Stimulated activated CD4-positive, alpha-beta T cell treated with anti-CD3 and anti-CD28 coated beads, Interleukin-1b, Interleukin-23, amount 100 ng/mL, for 24 hours (primary cell): ENCODE results near the gene ROR1.

Source experiments
- DNase-seq, 4 experiments: peaks; one replicate each; pipeline ENCODE4 v3.0.0-alpha.2; 2020; ENCODE audit warnings: low read depth in 4 of 4, low spot score in 1 of 4

Gene ROR1

DNA sequence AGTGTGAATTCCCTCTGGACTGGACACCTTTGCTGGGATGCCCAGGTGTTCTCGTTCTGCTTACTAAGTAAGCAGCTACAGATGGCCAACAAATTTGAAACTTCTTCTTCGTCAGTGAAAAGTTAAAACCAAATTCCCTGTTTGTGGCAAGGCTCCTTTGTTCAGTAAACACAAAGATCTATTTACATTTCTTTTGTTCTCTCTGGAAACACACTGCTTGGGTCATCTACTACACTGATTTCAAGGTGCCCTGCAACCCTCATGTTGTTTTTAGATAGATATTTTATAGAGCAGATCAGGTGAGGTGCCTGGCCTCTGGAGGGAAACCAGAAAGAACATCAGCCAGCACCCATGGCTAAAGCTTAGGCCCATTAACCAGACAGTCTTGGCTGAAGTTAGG lies 272.4 kb downstream of the ROR1 start:
- DNase-seq = no peak

DNA sequence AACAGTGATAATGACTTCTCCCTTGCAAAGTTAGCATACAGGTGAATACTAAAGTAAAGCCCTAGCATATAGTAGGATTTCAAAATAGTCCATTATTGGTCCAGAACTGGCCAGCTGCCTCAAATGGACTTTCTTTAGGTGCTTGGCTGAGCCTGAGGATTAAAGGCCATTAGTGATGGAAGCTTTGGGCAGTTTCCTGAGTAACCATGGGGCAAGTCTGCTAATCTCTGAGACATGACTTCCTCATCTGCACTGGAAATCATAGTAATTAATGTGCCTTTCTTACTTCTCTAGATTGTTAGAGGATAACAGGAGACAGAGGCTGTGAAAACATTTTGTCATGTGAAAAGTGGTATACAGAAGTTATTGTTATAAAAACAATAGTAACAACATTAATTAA lies 273.1 kb downstream of the ROR1 start:
- no peak for DNase-seq

DNA sequence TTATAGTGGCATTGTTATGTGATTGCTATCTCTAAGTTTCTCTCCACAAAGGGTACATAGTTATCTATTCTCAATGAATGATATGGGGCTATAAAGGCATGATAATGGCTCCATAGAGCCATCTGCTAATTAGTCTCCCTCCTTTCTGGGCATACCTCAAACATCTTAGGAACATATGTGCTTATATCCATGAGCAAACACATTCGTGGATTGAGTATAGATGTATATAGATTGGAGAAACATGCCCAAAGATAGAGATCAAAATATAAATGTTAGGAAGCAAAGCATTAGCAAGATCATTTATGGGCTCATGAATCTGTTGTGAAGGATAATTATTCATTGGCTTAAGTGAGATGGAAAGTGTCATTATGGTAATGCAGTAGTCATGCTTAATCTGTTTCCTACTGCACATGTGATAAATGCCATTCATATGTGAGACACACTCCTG lies 273.8 kb downstream of the ROR1 start:
- no peak for DNase-seq

DNA sequence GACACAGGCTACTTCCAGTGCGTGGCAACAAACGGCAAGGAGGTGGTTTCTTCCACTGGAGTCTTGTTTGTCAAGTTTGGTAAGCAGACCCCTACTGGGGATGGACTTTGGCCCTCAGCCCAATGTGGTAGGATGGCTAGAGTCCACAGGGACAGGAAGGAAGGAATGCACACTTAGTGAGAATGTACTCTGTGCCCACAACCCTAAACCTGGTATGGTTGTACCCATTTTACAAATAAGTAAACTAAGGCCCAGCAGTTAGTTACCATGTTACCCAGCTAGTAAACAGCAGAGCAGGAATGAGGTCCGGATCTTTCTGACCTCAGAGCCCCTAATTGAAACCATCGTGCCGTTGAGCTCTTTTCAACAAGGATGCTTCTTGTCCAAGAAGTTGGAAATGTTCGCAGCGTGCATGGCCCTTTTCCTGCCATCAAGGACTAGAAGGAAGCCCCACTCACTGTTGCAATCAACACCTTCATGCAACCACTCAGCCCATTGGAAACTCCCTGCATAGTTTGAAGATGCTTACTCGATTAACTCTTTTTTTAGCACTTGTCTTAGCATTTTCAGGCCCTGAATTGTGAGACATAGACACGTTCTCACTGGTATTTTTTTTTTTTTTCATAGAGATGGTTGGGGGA lies 276.2 kb downstream of the ROR1 start:
- DNase-seq = no peak

DNA sequence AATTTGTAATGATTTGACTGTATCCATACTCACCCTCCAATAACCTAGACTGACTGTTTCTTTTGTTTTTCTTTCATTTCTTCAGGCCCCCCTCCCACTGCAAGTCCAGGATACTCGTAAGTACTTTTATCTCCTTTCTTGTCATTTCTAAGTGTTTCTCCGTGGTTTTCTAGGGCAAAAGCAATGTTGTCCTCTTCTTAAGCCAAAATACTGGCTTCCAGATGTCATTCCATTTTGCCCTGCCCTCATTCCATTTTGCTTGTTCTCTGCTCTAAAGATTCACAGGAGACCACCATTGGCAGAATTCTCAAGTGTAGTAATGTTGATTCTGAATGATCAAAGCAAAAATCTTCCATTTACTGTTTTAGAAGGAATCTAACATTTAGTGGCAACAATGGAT lies 276.8 kb downstream of the ROR1 start:
- DNase-seq = no peak

DNA sequence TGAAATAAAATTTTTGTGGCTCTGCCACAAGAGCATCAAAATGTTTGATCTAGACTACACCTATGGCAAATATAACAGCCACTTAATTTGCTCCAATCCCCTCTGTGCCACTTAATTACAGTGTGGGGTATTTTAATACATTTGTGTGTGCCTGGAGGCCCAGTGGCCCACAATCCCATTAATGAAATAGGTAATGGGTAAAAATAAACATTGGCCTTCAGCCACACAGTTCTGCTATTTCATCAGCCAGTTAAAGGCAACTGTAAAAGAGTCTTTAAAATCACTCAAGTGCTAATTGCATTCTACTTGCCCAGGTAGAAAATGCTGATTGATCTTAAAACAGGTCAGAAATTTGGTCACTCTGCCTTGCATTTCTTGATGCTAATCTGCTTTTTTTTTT lies 278.0 kb downstream of the ROR1 start:
- no peak for DNase-seq

DNA sequence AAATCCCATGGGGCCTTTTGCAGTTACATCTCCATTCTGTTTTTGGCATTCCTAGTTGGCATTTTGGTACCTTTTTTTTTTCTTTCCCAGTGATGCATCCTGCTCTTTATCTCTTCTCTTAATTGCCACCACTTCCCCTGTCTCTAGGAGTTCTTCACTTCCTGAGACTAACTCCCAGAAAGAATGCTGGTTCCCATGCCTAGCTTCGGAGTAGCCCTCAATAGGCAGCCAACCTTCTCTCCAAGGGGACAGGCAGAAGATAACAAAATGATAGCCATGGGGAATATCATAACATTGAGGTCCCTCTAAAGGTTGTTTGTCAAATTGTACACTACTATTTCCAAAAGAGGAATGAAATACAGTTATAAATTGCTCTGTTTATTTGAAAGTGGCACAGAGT lies 279.0 kb downstream of the ROR1 start:
- DNase-seq = no peak

DNA sequence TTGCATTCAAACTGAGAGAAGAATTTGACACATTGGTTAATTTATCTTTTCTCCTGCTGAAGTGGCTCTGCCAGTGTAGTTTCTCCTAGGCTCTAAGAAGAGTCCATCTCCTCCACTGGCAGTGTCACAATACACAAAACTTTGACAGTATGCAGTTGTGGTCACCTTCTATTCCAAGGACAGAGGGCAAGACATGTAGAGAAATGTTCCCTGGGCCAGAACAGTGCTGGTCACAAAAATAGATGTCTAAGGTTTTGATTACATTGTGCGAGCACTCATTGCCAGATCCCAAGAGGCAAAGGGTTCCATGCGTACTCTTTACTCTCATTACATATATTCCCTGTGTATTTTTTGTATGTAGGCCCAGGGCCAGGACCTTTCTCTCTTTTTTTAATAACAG lies 281.5 kb downstream of the ROR1 start:
- DNase-seq = no peak

DNA sequence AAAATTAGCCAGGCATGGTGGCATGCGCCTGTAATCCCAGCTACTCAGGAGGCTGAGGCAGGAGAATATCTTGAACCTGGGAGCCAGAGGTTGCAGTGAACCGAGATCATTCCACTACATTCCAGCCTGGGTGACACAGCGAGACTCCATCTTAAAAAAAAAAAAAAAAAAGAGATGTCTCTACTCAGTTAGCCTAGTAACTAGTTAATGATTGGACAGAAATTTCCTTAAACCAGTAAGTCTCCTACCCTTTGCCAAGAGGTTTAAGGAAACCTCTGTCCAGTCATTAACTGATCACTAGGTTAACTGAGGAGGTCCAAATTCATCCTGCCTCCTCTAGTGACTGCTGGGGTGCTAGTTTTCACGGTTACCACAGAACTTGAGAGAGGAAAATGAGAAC lies 285.7 kb downstream of the ROR1 start:
- no peak for DNase-seq

DNA sequence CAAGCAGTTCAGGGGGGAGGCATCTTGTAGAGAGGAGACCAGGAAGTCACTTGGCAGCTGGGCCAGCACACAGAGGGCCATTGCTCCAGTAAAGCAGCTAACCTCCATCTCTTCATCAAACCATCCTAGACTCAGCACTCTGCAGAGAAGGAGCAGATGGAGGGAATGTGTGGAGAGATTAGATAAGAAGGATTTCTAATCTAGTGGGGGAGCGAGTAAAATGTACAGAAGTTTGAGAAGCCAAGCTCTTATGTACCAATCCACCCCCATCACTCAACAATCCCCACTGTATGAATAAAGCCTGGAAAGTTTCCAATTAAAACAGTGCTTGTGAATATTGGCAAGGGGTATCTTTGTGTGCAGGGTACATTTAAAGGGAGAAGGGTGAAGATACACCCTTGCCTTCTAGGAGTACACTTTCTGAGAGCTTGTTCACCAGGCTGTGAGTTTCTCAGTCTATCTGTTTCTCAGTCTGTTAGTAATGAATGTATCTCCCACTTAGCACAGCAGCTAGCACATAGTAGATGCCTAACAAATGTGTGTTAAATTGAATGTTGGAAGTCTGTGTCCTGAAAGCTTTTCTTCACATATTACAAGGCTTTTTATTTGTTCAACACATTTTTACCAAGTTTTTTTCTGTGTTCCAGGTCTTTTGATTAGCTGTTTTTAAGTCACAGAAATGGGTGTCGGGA lies 286.9 kb downstream of the ROR1 start:
- DNase-seq = no peak

DNA sequence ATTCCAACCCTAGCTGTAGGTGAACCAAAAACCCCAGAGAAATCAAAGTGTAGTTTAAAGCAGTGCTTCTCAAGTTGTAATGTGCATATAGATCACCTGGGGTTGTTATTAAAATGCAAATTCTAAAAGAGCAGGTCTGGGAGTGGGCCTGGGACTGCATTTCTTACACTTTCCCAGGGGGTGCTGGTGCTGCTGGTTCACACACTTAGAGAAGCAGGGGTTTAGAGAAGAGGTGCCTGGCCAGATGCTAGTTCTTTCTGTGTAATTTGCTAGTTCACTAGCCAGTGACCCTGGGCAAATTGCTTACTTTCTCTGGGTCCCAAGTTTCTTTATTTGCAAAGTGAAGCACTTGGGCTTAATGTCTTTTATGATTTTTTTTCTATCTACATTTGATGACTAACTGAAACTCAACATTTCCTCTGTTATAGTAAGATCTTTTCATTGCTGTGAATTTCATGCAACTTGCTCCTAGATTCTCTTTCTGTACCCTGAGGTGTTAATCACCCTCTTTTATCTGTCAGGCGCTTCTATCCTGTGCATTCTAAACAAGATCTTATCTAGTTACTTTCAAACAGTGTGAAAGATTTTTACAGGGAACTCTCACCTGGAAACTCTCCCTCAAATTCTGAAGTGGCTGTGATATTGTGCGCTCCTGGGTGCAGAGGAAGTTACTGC lies 287.8 kb downstream of the ROR1 start:
- DNase-seq = no peak

DNA sequence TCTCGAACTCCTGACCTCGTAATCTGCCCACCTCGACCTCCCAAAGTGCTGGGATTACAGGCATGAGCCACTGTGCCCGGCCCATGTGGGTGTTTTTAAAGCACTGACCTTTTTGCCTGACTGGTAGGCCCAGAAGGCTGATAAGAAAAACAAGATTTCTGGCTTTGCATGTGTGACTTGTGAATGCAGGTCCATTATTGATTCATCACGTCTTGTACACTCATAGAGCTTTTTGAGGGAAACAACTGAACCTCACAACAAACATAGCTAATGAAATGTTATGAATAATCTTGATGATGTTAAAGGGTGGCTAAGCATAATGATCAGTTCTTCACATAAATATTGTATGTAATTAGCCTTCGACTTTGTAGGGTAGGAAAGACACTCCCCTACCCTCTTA lies 288.7 kb downstream of the ROR1 start:
- no peak for DNase-seq

DNA sequence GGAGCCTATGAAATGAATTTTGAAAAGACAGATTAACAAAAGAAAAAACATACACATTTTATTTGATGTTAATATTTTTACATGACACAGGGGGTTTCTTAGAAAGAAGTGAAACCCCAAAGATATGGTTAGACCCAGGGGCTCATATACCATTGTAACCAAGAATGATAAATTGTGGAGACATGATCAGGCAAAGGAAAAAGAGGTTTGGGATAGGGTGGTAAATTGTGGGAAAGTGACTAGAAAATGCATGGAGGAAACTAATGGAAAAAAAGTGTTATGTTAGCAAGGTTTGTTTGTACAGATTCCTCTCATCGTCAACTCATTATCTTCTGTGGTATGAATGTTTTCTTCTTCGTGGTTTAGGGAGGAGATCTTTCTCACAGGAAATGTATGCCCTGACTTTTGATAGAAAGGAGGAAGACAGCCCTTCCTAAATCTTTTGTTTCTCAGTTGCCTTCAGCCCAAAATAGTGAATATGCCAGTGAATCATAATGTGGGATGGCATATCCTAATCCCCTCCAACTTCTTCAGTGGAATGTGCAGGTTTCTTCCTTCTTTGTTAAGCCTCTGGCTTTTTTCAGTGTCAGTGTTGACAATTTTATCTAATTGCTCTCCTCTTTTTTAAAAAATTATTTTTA lies 289.2 kb downstream of the ROR1 start:
- DNase-seq = no peak

DNA sequence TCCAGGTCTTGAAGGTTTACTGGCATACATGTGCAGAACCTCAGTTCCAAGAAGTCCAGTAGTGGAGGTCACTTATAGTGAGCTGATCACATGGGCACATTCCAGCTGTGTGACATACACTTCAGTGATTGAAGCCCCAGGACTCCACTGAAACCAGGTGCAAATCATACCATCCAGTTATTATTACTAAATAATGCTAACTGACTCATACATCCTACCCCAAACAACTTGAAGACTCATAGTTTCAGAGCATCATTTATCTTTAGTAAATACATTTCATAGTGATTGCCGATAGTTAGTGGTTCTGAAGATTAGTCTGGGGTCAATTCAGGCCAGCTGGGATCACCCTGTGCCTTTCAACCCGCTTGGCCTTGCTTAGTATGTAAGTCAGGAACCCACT lies 291.8 kb downstream of the ROR1 start:
- DNase-seq = no peak

DNA sequence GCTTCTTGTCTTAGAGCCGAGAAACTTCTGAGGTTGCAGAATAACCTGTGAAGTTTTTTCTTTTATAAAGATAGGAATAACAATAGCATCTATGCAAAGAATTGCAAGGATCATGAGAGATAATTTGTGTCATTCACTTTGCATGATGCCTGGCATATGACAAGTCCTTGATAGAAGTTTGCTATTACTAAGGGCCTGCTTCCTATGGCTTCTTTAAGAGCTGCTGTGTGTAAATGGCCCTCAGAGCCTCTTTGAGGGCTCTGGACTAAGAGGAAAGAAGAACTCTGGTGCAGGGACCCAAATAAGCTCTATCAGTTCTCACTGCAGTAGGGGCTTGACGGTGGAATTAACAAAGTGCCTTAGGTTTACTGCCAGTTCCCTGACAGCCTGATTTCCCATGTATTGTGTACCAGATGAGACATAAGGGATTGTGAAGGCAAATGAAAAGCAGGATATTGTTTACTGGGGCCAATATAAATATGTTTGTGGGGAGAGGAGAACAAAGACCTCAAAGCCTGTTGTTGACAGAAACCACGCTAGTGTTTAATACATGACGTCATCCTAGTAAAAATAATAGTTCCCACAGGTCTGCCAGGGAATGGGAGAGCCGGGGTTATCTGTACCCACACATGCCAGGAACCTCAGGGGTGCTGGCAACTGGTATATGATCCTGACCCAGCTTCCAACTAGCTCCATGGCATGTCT lies 298.4 kb downstream of the ROR1 start:
- no peak for DNase-seq

DNA sequence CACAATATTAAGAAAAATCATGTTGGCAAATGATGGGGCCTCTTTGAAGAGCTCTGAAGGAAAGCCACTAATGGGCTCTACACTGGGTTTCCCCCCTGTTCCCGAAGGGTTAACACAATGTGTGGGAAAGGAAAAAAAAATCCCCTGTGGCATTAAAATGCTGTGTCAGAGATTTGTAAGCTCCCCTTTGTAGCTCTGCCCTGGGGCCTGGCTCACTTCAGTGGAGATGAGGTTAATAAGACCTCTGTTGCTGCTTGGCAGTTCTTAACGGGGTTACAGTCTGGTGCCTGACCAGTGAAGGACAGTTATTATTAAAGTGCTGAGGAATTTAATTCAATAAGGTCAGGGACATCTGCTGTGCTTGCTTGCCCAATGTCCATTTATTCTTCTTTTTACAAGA lies 299.9 kb downstream of the ROR1 start:
- no peak for DNase-seq

DNA sequence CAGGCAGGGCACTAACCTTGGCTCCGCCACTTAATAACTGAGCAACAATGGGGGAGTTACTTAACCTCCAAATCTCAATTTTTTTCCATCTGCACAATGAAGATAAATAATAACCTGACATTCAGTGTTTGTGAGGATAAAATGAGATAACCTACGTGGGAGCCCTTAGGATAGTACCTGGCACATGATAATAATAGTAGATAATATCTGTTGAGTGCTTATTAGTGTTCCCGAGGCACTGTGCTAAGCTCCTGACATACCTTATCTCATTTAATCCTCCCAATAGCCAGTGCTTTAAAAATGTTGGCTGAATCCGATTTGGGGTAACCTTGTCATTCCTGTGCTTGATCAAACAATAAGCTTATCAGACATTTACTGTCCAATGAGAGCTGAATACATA lies 300.9 kb downstream of the ROR1 start:
- DNase-seq = no peak

DNA sequence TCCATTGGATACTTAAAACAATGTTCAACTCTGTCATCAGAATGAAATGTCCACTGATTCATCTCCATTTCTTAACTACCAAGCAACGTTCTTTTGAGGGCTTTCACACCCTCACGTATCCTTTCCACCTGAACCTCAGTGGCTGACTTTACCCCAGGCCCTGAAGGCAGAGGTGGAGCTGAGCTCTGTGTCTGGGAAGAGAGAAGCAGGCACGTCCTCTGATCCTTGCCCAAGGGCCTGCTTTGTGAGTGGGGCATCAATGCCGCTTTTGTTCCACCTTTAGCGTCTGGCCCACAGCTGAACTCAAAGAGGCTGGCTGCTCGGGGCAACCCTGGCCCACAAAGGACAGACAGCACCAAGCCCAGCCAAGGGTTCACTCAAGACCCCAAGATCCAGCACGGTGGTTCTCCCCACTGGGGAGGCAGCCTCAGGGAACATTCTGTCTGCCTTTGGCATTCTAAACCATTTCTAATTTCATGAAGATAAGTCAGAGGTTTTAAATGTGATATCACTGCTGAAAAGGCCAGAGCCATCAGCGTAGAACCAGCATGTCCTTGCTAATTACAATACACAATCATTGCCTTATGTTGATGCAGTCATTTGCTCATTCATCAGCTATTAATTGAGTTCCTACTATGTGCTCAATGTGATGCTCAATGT lies 303.6 kb downstream of the ROR1 start:
- DNase-seq = no peak

DNA sequence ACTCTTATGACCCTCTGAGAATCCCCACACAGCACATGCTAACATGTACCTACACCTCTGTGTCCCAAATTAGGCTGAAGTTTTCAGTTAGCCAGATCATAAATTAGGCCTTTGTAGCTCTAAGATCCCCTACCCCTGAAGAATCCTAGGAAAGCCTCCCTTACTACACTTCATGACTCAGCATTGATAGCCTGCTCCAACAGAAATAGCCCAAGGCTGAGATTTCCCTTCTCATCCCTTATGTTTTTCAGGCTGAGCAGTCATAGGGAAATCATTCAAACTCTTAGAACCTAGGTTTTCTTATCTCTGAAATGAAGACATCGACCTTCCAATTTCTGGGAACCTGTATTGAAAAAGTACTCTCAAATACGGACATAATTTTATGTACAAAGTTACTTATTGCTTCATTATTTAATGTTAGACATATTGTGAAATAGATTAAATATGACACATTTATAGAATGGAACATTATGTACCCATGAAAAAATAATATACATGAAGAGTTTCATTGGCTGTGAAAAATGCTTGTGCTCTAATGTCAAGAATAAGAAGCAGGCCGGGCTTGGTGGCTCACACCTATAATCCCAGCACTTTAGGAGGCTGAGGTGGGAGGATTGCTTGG lies 307.2 kb downstream of the ROR1 start:
- no peak for DNase-seq

DNA sequence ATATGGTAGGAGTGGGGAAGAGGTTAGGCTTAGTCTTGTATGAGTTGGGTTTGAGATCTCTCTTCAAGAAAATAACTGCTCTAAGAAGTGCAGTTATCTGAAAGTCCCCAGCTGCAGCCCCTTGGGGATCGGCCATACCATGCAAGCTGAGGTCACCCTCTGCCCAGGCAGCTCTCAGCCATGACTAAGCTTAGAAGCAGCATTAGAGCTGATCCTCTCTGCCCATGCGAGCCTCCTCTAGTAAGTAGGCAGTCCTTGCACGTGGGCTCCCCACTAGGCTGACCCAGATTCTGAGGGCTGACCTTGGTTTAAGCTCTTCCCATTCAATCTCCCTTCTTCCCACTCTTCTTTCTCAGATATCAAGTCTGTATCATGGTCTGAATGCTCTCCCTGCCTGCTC lies 308.6 kb downstream of the ROR1 start:
- no peak for DNase-seq

DNA sequence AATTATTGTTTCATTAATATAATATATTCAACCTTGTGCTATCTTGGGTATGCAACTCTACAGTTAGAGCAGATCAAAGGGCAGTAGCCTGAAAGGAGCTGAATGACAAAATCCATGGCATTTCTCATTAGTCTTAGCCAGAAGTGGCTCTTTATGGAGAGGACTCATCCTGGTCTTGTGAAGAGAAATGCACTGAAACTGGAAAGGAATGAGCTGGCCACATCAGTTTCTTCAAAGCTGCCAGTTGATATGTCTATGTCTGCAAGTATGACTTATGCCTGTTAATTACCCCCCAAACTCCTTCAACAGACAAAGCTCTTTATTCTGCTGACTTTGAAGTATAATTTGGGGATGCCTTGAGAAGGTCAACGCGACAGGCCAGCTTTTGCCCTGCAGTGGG lies 310.6 kb downstream of the ROR1 start:
- no peak for DNase-seq
